ENCODE measurements around the gene NEK6.

Gene NEK6

GRCh38 chr9:124354346-124355038 lies 96.7 kb downstream of the NEK6 start:
- no peak for DNase-seq (ENCODE audit: low read depth in 2 of 2)

GRCh38 chr9:124355039-124355940 lies 97.5 kb downstream of the NEK6 start:
- DNase-seq (ENCODE audit: low read depth in 2 of 2) = no peak

DNA sequence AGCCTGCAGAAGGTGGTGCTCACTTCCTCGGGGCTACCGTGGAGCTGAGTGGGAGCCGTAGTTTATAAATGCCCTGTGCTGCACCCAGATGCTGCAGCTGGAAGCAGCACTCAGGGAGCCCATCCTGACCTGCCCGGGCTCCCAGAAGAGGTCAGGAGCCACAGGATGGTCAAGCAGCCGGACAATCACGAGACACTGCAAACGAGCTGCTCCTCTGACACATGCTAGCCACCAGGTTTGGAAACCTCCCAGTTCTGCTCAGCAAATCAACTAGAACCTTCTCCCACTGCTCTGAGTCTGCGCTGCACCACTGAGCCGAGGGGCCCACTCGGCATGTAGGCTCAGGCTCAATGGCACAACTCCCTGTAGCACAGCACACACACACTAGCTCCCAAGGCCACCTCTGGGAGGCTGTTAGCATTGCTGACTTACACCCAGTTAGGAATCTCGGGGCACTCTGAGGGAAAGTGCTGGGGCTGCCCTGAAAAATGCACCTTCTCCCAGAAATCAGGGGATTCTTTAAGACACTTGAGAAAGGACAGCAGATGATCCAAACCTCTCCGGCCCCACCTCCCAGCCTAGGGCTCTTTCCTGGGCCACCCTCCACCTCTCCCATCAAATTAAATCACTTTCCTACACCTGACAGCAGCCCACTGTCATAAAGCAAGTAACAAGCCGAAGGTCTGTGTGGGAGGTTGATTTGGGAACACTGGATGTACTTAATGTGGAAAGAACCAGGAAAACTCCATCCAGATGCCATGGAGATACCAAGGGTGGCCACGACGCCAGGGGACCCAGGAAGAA lies 98.4 kb downstream of the NEK6 start:
- no peak for DNase-seq (ENCODE audit: low read depth in 2 of 2)

DNA sequence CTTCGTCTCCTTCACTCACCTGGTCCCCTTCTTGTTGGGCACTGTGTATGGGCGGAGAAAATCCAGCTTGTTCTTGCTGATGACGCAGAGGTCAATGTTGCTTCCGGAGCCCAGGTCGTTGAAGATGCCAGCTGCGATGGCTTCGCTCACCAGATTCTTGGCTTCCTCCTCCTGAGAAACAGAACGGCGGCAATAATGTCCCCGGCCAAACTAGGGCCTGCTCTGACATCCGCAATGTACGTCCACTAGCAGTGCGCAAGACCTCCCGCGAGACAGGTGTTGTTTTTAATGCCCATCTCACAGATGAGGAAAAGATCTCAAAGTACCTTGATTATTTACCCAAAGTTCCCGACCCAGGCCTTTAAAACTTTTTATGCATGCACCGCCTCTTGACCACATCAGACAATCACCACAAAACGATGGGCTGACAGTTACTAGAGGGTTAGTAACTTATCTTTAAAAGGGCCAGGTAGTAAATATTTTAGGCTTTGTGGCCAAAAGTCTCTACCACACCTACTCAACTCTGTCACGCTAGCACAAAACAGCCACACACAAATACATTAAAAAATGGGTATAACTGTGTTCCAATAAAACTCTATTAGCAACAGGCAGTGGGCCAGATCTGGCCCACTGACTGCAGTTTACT lies 99.1 kb downstream of the NEK6 start:
- no peak for DNase-seq (ENCODE audit: low read depth in 2 of 2)

DNA sequence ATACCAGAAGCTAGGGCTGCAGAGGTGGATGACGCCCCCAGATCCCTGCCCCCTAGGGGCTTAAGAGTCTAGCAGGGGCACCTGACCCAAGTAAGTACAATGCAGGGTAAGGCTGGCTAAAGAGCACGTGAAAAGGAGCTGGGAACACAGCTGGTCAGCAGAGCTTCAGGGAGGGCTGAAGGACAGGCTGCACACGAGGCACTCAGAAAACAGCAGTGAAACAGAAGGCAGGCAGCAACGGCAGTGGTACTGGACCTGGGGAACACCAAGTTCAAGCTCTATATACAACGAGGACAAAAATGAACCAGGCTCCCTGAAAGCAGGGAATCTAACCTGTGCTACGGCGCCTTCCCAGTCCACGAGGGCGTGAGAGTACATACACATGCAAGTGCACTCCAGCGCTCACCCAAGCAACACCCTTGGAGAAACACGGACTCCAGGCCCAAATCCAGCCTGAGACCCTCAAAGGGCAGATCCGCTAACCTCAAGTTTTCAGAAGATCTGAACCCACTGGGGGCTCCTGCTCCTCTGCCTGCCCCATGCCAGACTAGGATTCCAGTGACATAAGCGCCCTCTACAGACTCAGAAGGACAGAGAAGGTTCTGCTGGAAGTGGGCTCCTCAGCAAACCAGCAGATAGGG lies 100.1 kb downstream of the NEK6 start:
- no peak for DNase-seq (ENCODE audit: low read depth in 2 of 2)

DNA sequence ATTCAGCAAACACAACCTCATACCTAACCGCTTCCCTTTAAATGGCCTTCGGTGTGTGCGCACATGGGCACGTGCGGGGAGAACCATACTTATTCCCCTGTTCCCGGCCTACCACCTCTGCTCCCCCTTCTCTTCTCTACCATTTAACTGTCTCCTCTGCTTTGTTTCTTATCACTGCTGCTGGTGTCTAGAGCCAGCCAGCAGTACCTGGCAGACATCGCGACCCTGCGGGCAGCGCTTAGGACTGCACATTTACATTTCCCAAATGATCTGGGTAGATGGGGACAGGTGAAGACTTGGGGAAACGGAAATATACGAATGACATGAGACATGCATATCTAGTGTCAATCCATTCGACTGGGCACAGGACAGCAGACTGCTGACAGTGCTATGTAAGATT lies 100.9 kb downstream of the NEK6 start:
- no peak for DNase-seq (ENCODE audit: low read depth in 2 of 2)

DNA sequence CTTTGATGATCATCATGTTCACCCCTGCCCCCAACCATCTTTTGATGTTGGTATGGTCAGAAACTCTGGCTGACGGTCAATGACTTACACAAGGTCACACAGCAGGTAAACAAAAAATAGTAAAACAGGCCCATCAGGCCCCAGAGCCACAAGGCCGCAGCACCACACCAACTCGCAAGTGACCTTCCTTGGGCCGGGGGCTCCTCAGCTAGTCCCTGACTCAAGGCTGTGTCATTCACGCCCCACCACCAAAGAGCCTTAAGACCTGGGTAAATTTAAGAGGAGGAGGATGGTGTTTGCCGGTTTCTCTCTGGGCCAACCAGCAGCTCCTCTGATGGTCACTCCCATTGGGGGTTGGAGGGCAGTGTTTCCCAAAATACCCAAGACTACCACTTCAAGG lies 101.7 kb downstream of the NEK6 start:
- DNase-seq (ENCODE audit: low read depth in 2 of 2) = no peak

GRCh38 chr9:124359855-124360678 lies 102.3 kb downstream of the NEK6 start:
- no peak for DNase-seq (ENCODE audit: low read depth in 2 of 2)

DNA sequence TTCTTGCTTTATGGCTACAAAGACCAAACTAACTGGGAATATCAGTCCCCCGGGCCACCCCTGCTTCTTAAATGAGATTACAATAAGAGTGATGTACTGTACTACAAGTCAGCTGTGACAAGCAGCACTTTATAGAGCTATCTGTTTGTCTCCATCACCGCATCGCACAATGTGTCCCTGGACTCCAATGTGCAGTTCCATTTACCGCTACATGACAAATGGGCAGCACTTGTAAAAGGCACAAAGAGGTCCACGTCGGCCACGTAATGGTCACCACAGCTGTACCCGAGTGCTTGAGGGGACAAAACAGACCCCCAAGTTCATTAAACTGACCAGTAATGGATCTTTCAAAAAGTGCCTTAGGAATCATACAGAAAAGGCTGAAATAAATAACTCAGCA lies 103.4 kb downstream of the NEK6 start:
- no peak for DNase-seq (ENCODE audit: low read depth in 2 of 2)

DNA sequence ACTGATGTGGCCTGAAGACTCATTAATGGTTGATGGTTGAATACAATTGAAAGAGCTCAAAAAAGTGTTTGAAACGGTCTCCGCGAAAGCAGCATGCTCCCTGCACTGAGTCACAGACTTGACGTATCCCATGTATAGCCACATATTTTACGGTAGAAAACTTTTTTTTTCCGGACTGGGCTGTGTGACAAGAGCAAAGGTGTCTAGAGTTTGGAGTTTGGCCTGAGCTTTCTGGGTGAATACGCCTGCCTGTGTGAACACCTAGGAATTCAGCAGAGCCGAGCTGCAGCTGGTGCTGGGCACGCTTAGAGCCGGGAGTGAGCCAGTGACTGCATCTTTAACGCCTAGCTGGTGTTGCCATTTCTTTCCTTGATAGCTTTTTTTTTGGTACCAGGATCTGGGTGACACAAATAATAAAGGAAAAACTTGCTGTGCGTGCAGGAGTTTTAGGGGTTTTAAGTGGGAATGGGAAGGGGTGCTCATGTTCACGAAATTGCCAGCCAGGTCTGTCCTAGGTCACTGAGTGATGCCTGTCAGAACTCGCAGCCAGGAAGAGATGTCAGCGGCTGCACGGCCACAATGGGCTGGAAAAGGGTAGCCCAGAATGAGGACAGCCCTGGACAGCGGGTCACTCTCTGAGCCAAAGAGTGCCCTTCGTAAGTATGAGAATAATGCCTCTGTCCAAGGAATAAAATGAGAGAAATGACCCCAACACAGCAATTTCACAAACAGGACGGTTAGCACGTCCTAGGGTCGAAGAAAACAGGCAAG lies 105.8 kb downstream of the NEK6 start:
- no peak for DNase-seq (ENCODE audit: low read depth in 2 of 2)

GRCh38 chr9:124364141-124364540 lies 106.4 kb downstream of the NEK6 start:
- no peak for DNase-seq (ENCODE audit: low read depth in 2 of 2)

DNA sequence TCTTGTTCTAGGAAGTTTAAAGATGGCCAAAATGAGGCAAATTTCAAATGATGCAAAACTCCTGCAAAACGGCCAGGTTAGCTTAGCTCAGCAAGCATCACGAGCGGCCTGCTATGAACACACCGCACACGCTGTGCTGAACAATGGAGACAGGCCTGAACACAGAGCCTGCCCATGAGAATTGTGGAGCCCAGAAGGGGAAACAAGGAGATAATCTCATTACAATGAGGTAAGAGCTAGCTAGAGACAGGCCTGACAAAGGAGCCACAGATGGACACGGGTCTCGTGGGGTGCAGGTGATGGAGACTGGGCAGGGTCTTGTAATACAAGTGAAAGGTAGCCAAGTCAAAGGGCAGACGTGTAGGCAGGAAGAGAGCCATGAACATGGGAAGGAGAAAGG lies 107.3 kb downstream of the NEK6 start:
- no peak for DNase-seq (ENCODE audit: low read depth in 2 of 2)

DNA sequence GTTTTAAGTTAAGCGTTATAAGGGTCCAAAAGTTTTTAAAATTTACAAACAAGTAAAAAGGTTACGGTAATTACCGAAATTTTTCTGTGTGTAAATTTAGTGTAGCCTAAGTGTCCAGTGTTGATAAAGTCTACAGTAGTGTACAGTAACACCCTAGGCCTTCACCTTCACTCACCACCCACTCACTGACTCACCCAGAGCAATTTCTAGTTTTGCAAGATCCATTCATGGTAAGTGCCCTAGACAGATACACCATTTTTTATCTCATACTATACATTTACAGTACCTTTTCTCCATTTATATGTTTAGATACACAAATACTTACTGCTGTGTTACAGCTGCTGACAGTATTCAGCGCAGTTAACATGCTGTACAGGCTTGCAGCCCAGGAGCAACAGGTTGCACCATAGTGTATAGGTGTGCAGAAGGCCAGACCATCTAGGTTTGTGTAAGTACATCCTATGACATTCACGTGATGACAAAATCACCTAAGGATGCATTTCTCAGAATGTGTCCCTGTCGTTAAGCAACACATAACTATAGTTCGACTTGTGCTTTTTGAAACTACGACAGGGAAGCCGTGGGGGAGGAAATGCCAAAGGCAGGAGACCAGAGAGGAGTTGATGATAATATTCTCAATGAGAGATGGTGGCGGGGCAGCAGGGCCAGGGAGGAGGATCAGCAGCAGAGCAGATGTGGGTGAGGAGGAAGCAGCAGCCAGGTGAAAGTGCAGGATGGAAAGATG lies 108.9 kb downstream of the NEK6 start:
- DNase-seq (ENCODE audit: low read depth in 2 of 2) = no peak

DNA sequence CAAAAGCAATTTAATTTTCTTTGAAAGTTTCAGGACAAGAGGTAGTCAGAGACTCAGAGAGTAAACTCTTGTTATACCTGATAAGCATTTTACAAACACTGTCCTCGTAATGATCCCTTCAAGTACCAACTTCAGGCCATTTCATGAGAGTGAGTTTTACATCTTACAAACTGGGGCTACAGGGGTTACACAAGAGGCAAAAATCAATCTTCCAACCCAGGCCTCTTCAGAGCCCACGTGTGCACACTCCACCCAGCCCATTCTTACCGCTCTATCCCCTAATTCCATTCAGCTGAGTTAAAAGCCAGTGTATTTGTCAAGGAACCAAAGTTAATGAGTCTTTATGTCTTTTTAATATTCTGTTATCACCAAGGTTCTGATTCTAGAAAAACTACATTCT lies 110.9 kb downstream of the NEK6 start:
- no peak for DNase-seq (ENCODE audit: low read depth in 2 of 2)

GRCh38 chr9:124369231-124369797 lies 111.6 kb downstream of the NEK6 start:
- DNase-seq (ENCODE audit: low read depth in 2 of 2) = no peak

DNA sequence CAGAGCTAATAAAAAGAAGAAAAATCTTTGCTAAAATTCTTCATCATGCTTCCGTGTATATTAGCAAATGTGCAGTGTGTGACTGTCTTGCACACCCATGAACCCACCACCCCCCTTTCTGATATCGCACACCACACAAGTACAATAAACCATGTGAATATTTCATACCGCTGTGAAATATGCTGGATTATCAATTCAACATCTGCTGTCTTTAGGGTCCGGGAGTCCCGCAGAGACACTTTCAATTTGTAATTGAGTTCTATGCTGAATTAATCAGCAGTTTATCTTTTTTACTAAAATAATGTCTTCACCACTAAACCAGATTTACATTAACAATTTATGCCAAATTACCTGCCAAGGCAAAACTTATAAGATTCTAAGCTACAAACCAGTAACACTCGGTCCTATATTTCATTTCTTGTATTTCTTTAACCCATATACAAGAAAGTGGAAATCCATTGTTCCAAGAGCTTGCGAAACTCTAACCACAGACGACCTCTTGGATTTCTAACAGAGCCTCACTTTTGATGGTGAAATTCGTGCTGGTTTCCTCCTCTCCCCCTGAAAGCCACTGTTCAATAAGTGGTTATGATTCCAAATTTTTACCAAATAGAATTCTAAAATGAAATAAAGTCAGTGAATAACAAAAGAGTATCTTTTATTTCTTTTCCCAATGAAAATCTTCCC lies 113.3 kb downstream of the NEK6 start:
- no peak for DNase-seq (ENCODE audit: low read depth in 2 of 2)

GRCh38 chr9:124372038-124372437 lies 114.3 kb downstream of the NEK6 start:
- DNase-seq (ENCODE audit: low read depth in 2 of 2) = no peak

DNA sequence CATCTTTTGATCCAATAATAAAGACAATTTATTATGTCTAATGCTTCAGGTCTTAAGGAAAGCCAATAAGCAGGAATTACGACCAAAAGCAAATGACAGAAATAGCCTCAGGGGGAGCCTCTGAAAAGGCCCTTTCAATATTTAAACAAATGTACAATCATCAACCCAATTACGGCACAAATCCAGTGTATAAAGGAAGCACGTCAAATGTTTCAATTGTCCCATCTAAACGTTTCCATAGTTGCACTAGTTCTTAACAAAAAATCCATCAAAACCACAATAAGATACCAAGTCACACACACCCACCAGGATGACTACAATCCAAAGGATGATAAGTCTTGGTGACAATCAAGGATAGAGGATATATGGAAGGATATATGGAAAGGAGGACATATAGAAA lies 115.6 kb downstream of the NEK6 start:
- DNase-seq (ENCODE audit: low read depth in 2 of 2) = no peak

All from stimulated activated CD4-positive, alpha-beta T cell treated with anti-CD3 and anti-CD28 coated beads, Interleukin-12 subunit alpha, Interleukin-12 subunit beta, amount 100 ng/mL, for 24 hours (primary cell).